ENCODE results near the gene LRRC23.

GRCh38 chr12:6929466-6930452, 25.1 kb downstream of the LRRC23 start:
- TF ChIP-seq CTCF (IDR thresholded peaks at IDR 0.05) (no peak), POLR2A (IDR thresholded peaks at IDR 0.05) (no peak)
